Motor neuron (in vitro differentiated cells): ENCODE results near the gene ATF7. TPM values are rescaled to one million over a fixed set of nuclear protein-coding genes. Genes with fewer than 3 reads are reported as not detected.

Source experiments
- ATAC-seq, 8 experiments: fragments of 200-7000 bp; cut with Tn5 transposase; replicated peaks in 6 of 8; 2 replicates each; pipeline ENCODE4 v1.8.0; 2021; ENCODE audit warnings: mild to moderate bottlenecking in 8 of 8, moderate library complexity in 8 of 8
- H3K27ac ChIP-seq, 2 donors: fragments of 250-450 bp; sonication (Bioruptor Pico); 2 replicates each; pipeline ENCODE4 v1.9.0; 2021; ENCODE audit warnings: antibody characterized with exemption in 2 of 2, mild to moderate bottlenecking in 2 of 2, moderate library complexity in 1 of 2
- H3K4me1 ChIP-seq, 2 donors: fragments of 250-450 bp; sonication (Bioruptor Pico); replicated peaks in 1 of 2; 2 replicates each; pipeline ENCODE4 v1.6.1; 2021; ENCODE audit warnings: antibody characterized with exemption in 2 of 2, mild to moderate bottlenecking in 2 of 2, moderate library complexity in 1 of 2
- H3K4me3 ChIP-seq, 5 donors: fragments of 250-450 bp; sonication (Bioruptor Pico); 2 replicates each; pipeline ENCODE4 v1.9.0; 2021; ENCODE audit warnings: antibody characterized with exemption in 5 of 5, mild to moderate bottlenecking in 5 of 5, moderate library complexity in 4 of 5
- WGBS, 10 experiments: fragments of 450-650 bp; shearing (Covaris generic); methylation state at CpG; one replicate each; pipeline ENCODE4 v1.0.0; 2022; 5-methylcytosine and 5-hydroxymethylcytosine counted together
- in situ Hi-C, 9 experiments: fragments of 400-800 bp; cut with MboI; loops; one replicate each; pipeline ENCODE4 v1.15.0; 2021; ENCODE audit warnings: low sequenced_read_pairs in 9 of 9, low pct_unique_long_range_greater_than_20kb in 2 of 9; ENCODE audit not compliant: unreplicated experiment in 9 of 9
- total RNA-seq, 8 experiments: library from RNA; unstranded; fragments of 300-600 nt; gene quantifications; 2 replicates each; pipeline versions ENCODE4 v1.2.3 to v1.2.4, GENCODE V29; 2022

Gene ATF7
- total RNA-seq, 8 experiments from 2014 or later = 7.9 to 37.7 (median 12.5) TPM

GRCh38 chr12:53523131-53523530 is 103.1 kb downstream of the ATF7 start:
- in situ Hi-C loops = loop anchor here in 2 of 9 experiments (25.0 kb wide), 1 partner anchor 186 kb away; the partner anchor contains the start of gene SP7 (in 2 of the 2)
- ATAC-seq = no peak
- 80 to 100% (median 92%) methylated on average over 1 to 3 of the region's 3 CpGs; no CpG with 5 or more reads in 2 of the 10 experiments for WGBS, 10 experiments

GRCh38 chr12:53518381-53518780 is 107.8 kb downstream of the ATF7 start:
- Histone ChIP-seq H3K27ac (no peak overlapping the region), H3K4me1 (no peaks in the 10 kb centered on the region), H3K4me3 (no peak overlapping the region)
- 20 to 100% (median 93%) methylated on average over 1 to 3 of the region's 5 CpGs; no CpG with 5 or more reads in 3 of the 10 experiments for WGBS, 10 experiments
- in situ Hi-C loops = loop anchor here in 2 of 9 experiments (25.0 kb wide), 1 partner anchor 181 kb away; the partner anchor contains the start of gene SP7 (in 2 of the 2)
- ATAC-seq = no peak

More at GRCh38 chr12:53523131-53523530, 103.1 kb downstream of the ATF7 start:
- no peaks in the 10 kb centered on the region for H3K4me1 ChIP-seq
- H3K4me3 ChIP-seq = no peak overlapping the region
- no peak overlapping the region for H3K27ac ChIP-seq

- WGBS, 10 experiments = 58 to 100% (median 80%) methylated on average over 1 to 5 of the region's 13 CpGs; no CpG with 5 or more reads in 5 of the 10 experiments
These were observed 109.3 kb downstream of the ATF7 start for GRCh38 chr12:53516758-53517455.

GRCh38 chr12:53515291-53515680 is 110.9 kb downstream of the ATF7 start:
- in situ Hi-C loops = loop anchor here in 2 of 9 experiments (25.0 kb wide), 1 partner anchor 178 kb away; the partner anchor contains the start of gene SP7 (in 2 of the 2)
- 58 to 100% (median 90%) methylated on average over 1 to 2 of the region's 2 CpGs; no CpG with 5 or more reads in 4 of the 10 experiments for WGBS, 10 experiments
- no peak for ATAC-seq

More at GRCh38 chr12:53516758-53517455, 109.3 kb downstream of the ATF7 start:
- in situ Hi-C loops = loop anchor here in 2 of 9 experiments (25.0 kb wide), 1 partner anchor 180 kb away; the partner anchor contains the start of gene SP7 (in 2 of the 2)
- ATAC-seq = no peak
- H3K27ac ChIP-seq = no peak overlapping the region
- H3K4me1 ChIP-seq = no peaks in the 10 kb centered on the region
- no peak overlapping the region for H3K4me3 ChIP-seq

GRCh38 chr12:53514628-53515290 is 111.4 kb downstream of the ATF7 start:
- 67 to 97% (median 81%) methylated on average over 1 to 6 of the region's 6 CpGs for WGBS, 10 experiments
- no peak overlapping the region for H3K27ac ChIP-seq

More at GRCh38 chr12:53515291-53515680, 110.9 kb downstream of the ATF7 start:
- no peaks in the 10 kb centered on the region for H3K4me1 ChIP-seq
- H3K27ac ChIP-seq = no peak overlapping the region
- H3K4me3 ChIP-seq = no peak overlapping the region

GRCh38 chr12:53513712-53514410 is 112.3 kb downstream of the ATF7 start:
- Histone ChIP-seq H3K27ac (no peak overlapping the region), H3K4me1 (no peaks in the 10 kb centered on the region), H3K4me3 (no peak overlapping the region)
- no peak for ATAC-seq
- in situ Hi-C loops = loop anchor here in 2 of 9 experiments (25.0 kb wide), 1 partner anchor 177 kb away; the partner anchor contains the start of gene SP7 (in 2 of the 2)
- 60 to 97% (median 92%) methylated on average over 1 to 5 of the region's 6 CpGs; no CpG with 5 or more reads in 3 of the 10 experiments for WGBS, 10 experiments

More at GRCh38 chr12:53514628-53515290, 111.4 kb downstream of the ATF7 start:
- no peaks in the 10 kb centered on the region for H3K4me1 ChIP-seq
- no peak overlapping the region for H3K4me3 ChIP-seq
- in situ Hi-C loops = loop anchor here in 2 of 9 experiments (25.0 kb wide), 1 partner anchor 177 kb away; the partner anchor contains the start of gene SP7 (in 2 of the 2)
- no peak for ATAC-seq

DNA sequence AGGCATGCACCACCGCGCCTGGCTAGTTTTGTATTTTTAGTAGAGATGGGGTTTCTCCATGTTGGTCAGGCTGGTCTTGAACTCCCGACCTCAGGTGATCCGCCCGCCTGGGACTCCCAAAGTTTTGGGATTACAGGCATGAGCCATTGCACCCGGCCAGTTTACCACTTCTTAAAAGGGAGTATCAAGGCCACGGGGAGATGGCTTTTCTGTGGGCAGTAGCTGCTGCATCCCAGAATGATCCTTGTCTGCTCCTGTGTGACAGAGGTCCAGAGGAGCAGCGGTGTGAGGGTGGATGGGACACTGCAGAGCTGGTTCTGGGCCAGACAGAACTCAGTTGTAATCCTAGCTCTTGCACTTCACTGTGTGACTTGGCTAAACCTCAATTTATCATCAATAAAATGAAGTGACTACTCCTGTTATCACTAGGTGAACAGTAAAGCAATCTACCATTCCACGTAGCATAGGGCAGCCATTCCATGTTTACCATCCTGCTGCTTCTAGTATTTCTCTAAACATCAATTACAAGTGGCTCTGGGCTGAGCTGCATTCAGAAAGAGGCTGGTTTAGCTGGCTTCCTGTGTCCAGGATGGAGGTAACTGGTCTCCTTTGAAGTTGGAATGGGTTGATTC is 115.9 kb downstream of the ATF7 start:
- in situ Hi-C loops = loop anchor here in 2 of 9 experiments (25.0 kb wide), 1 partner anchor 173 kb away; the partner anchor contains the start of gene SP7 (in 2 of the 2)
- Histone ChIP-seq H3K27ac (no peak overlapping the region), H3K4me1 (no peaks in the 10 kb centered on the region), H3K4me3 (no peak overlapping the region)
- ATAC-seq = no peak
- 67 to 100% (median 82%) methylated on average over 1 to 5 of the region's 9 CpGs; no CpG with 5 or more reads in 5 of the 10 experiments for WGBS, 10 experiments

GRCh38 chr12:53508534-53509170 is 117.5 kb downstream of the ATF7 start:
- in situ Hi-C loops = loop anchor here in 2 of 9 experiments (25.0 kb wide), 1 partner anchor 171 kb away; the partner anchor contains the start of gene SP7 (in 2 of the 2)
- 0 to 100% (median 38%) methylated on average over 1 to 4 of the region's 7 CpGs; no CpG with 5 or more reads in 3 of the 10 experiments for WGBS, 10 experiments
- no peak overlapping the region for H3K4me3 ChIP-seq
- no peaks in the 10 kb centered on the region for H3K4me1 ChIP-seq
- no peak overlapping the region for H3K27ac ChIP-seq
- ATAC-seq = peak; percentile 78 to 97 (median 93)

DNA sequence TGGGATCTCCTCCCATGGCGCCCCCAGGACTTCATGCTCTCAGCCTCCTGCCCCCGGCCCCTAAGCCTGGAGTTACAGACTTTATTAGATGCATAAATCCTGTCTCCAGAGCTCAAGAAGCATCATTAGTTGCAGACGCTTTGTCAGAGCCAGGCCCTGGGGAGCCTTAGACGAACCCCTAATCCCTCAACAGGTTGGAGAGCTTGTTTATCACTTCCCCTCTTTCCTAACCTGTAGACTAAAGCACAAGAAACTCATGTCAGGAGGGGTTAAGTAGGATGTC is 118.6 kb downstream of the ATF7 start:
- no peak overlapping the region for H3K4me3 ChIP-seq
- WGBS, 10 experiments = 59 to 95% (median 69%) methylated on average over 1 to 3 of the region's 4 CpGs; no CpG with 5 or more reads in 6 of the 10 experiments
- no peaks in the 10 kb centered on the region for H3K4me1 ChIP-seq
- in situ Hi-C loops = loop anchor here in 2 of 9 experiments (25.0 kb wide), 1 partner anchor 170 kb away; the partner anchor contains the start of gene SP7 (in 2 of the 2)
- no peak overlapping the region for H3K27ac ChIP-seq
- no peak for ATAC-seq

GRCh38 chr12:53506881-53507602 is 119.1 kb downstream of the ATF7 start, which contains the start of gene NPFF:
NPFF (minus strand) TSS chr12:53507484; CDS start chr12:53507474, 10 bp downstream.
- in situ Hi-C loops = loop anchor here in 2 of 9 experiments (25.0 kb wide), 1 partner anchor 170 kb away; the partner anchor contains the start of gene SP7 (in 2 of the 2)
- ATAC-seq = no peak
- H3K4me3 ChIP-seq = no peak within 1 kb of the TSS
- H3K27ac ChIP-seq = no peak within 1 kb of the TSS
- H3K4me1 ChIP-seq = peaks cover 3% of the 10 kb centered on the region in 2 donors
- WGBS, 10 experiments = 60 to 96% (median 85%) methylated on average over 1 to 3 of the region's 9 CpGs; no CpG with 5 or more reads in 6 of the 10 experiments

GRCh38 chr12:53506450-53506785 is 119.8 kb downstream of the ATF7 start:
- H3K27ac ChIP-seq = no peak overlapping the region
- H3K4me1 ChIP-seq = peaks cover 7 to 8% of the 10 kb centered on the region in 2 donors
- H3K4me3 ChIP-seq = no peak overlapping the region
- ATAC-seq = peak in 2 of 8 experiments; percentile 22 to 47
- 0 to 100% (median 60%) methylated on average over 1 of the region's 2 CpGs; no CpG with 5 or more reads in 7 of the 10 experiments for WGBS, 10 experiments
- in situ Hi-C loops = loop anchor here in 2 of 9 experiments (25.0 kb wide), 1 partner anchor 169 kb away; the partner anchor contains the start of gene SP7 (in 2 of the 2)
